Activated T-helper 2 cell treated with anti-CD3 and anti-CD28 coated beads, Interferon-gamma antibody, Interleukin-2, Interleukin-4, amounts not matched to agents 10 μg/mL and 5 μg/mL and 100 μg/mL, durations not matched to agents 14 hours and 24 hours and 36 hours (primary cell): Measurements from ENCODE around the gene MBD1. TPM values are rescaled to one million over a fixed set of nuclear protein-coding genes. Genes with fewer than 3 reads are reported as not detected.
"Not testable (repeated sequence)": the region's sequence is repeated elsewhere in the genome, so short reads cannot be mapped to it uniquely, and the experiment has no call there.

Source experiments
- DNase-seq: peaks from one replicate; pipeline ENCODE4 v3.0.0; 2021; ENCODE audit warnings: low spot score
- H3K27ac Mint-ChIP-seq: one replicate; pipeline ENCODE4 v1.8.0; 2021; ENCODE audit warnings: mixed read lengths
- H3K27me3 Mint-ChIP-seq: one replicate; pipeline ENCODE4 v1.8.0; 2021; ENCODE audit warnings: low read depth, mixed read lengths
- H3K36me3 Mint-ChIP-seq: one replicate; pipeline ENCODE4 v1.8.0; 2021; ENCODE audit warnings: low read depth, mixed read lengths
- H3K4me1 Mint-ChIP-seq: one replicate; pipeline ENCODE4 v1.8.0; 2021; ENCODE audit warnings: low read depth, mixed read lengths
- H3K4me3 Mint-ChIP-seq: one replicate; pipeline ENCODE4 v1.8.0; 2021; ENCODE audit warnings: low read depth, mild to moderate bottlenecking, moderate library complexity, mixed read lengths
- H3K9me3 Mint-ChIP-seq: one replicate; pipeline ENCODE4 v1.8.0; 2021; ENCODE audit warnings: mixed read lengths
- intact Hi-C: fragments of 100-400 bp; cut with micrococcal nuclease; formaldehyde crosslinking; loops from one replicate; pipeline ENCODE4 v1.15.1; 2023
- total RNA-seq: library from RNA; stranded (reverse); gene quantifications from 2 replicates; pipeline ENCODE4 v1.2.3, GENCODE V29; 2022

The MBD1 gene
- 78.4 and 79.7 TPM in 2 replicates for total RNA-seq

DNA sequence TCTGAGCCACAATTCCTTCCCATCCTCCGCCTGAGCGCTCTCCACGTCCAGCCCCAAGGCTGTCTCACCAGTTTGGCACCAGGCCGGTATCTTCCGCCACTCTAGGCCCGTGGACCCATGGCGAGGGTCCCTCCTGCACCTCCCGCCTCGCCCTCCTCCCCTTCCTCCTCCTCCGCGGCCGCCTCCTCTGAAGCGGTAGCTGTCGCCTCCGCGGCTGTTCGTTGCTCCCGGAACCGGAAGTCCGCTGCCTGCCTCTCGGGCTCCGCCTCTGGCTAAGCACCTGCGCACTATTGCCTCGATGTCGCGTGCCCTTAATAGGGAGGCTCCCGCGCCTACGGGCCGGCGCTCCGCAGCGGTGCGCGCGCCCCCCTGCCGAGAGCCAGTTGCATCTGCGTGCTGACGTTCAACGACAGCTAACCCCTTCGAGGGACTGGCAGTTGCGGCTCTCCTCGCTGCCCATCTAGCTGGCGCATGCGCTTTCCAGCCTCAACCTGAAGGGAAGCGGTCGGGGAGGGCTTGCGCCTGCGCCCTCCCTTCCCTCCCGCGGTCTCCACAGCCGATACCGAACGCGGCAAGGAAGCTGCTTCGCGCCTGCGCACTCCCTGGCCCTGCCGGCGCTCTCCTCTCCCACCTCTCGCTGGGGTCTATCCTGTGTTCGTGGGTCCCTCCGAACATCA, at the start of gene MBD1:
TSS of gene MBD1 (minus strand) at position 229 of the 677 bp plus-strand sequence. CDS start 1,531 bp downstream, outside the sequence.
- intact Hi-C loops, result loop anchor here (1.0 to 10.0 kb wide), 9 partner anchors 15 to 1747 kb away; partner anchors contain the start of genes ACAA2, CFAP53, CTIF and RPL17
- peaks cover 82% of the 10 kb centered on the region for H3K36me3 Mint-ChIP-seq
- peak within 1 kb of the TSS; percentile 90 for H3K27ac Mint-ChIP-seq
- peaks cover 34% of the 10 kb centered on the region for H3K4me1 Mint-ChIP-seq
- peak within 1 kb of the TSS; percentile 88 for H3K4me3 Mint-ChIP-seq
- DNase-seq, result peak; percentile 95
- H3K27me3 Mint-ChIP-seq, result no peaks in the 10 kb centered on the region
- no peaks in the 10 kb centered on the region for H3K9me3 Mint-ChIP-seq

DNA sequence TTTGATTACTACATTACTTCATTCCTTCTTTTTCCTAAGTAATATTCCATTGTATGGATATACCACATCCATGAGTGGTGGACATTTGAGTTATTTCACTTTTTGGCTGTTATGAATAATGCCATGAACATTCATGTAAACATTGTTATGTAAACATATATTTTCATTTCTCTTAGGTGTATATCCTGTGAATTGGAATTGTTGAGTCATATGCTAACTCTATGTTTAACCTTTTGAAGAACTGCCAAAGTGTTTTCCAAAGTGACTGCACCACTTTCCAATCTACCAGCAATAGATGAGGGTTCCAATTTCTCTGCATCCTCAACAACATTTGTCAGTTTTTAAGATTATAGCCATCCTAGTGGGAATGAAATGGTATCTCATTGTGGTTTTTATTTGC, 48.9 kb upstream of the MBD1 start:
- Mint-ChIP-seq H3K9me3 (peaks cover 10% of the 10 kb centered on the region), H3K27me3 (peaks cover 20% of the 10 kb centered on the region), H3K27ac (no peak overlapping the region), H3K4me1 (peaks cover 2% of the 10 kb centered on the region), H3K36me3 (no peaks in the 10 kb centered on the region), H3K4me3 (no peak overlapping the region)
- intact Hi-C loops, result no loop called here
- no peak for DNase-seq

GRCh38 chr18:50327983-50328382, 46.7 kb upstream of the MBD1 start:
- Mint-ChIP-seq H3K27ac (no peak overlapping the region), H3K36me3 (no peaks in the 10 kb centered on the region), H3K4me3 (no peak overlapping the region), H3K27me3 (peaks cover 21% of the 10 kb centered on the region), H3K4me1 (peaks cover 2% of the 10 kb centered on the region), H3K9me3 (peaks cover 10% of the 10 kb centered on the region)
- no peak for DNase-seq
- intact Hi-C loops, result no loop called here

- no peak for DNase-seq
- Mint-ChIP-seq H3K4me3 (peak overlapping the region; percentile 59), H3K36me3 (no peaks in the 10 kb centered on the region), H3K4me1 (peaks cover 26% of the 10 kb centered on the region), H3K27ac (peak overlapping the region; percentile 75), H3K9me3 (peaks cover 4% of the 10 kb centered on the region), H3K27me3 (peaks cover 3% of the 10 kb centered on the region)
- intact Hi-C loops, result loop anchor here (5.0 kb wide), 1 partner anchor 33 kb away; the partner anchor contains the start of gene CXXC1
Observed at GRCh38 chr18:50320719-50321118, 39.4 kb upstream of the MBD1 start.

DNA sequence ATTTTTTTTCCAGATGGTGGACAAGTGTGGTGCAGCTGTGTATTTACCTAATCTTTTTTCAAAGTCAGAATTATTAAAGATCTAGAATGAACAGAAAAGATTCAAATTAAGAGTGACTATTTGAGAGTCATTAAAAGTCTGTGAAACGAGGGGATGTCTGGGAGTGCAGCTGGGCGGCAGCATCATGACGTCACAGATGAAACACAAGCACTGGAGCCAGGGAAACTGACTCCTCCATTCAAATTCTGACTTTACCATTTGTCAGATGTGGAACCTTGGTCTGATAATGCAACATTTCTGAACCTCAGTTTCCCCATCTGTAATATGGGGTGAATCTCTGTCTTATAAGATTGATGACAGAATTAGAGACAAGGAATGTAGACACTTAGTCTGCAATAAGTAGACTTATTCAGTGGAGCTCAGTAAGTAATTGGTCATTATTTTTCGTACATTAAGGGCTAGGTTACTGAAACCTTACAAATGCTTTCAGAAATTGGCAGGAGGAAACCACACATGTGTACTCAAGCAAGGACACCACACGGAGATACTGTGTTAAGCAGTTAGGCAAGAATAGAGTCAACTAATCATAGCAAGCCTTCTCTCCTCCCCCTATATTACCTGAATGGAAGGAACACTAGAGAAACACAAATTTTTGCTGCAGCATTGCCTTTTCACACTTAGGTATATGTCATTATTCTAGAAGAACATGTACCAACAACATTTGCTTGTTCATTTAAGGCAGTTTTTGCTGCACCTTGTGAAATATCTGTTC, 34.0 kb upstream of the MBD1 start:
- intact Hi-C loops, result no loop called here
- Mint-ChIP-seq H3K36me3 (no peaks in the 10 kb centered on the region), H3K27ac (no peak overlapping the region), H3K27me3 (peaks cover 9% of the 10 kb centered on the region), H3K4me3 (no peak overlapping the region), H3K9me3 (peaks cover 4% of the 10 kb centered on the region), H3K4me1 (peaks cover 20% of the 10 kb centered on the region)
- no peak for DNase-seq

- H3K9me3 Mint-ChIP-seq, result peaks cover 4% of the 10 kb centered on the region
- peaks cover 11% of the 10 kb centered on the region for H3K4me1 Mint-ChIP-seq
- H3K27ac Mint-ChIP-seq, result no peak overlapping the region
- no peak overlapping the region for H3K4me3 Mint-ChIP-seq
- no peak for DNase-seq
- intact Hi-C loops, result no loop called here
- peaks cover 9% of the 10 kb centered on the region for H3K27me3 Mint-ChIP-seq
- no peaks in the 10 kb centered on the region for H3K36me3 Mint-ChIP-seq
Observed at GRCh38 chr18:50313873-50314460, 32.6 kb upstream of the MBD1 start.

GRCh38 chr18:50313031-50313607, 31.8 kb upstream of the MBD1 start:
- H3K27me3 Mint-ChIP-seq, result peaks cover 9% of the 10 kb centered on the region
- H3K4me1 Mint-ChIP-seq, result peaks cover 10% of the 10 kb centered on the region
- DNase-seq, result no peak
- no peak overlapping the region for H3K27ac Mint-ChIP-seq
- H3K36me3 Mint-ChIP-seq, result no peaks in the 10 kb centered on the region
- intact Hi-C loops, result no loop called here
- H3K4me3 Mint-ChIP-seq, result no peak overlapping the region
- peaks cover 4% of the 10 kb centered on the region for H3K9me3 Mint-ChIP-seq

DNA sequence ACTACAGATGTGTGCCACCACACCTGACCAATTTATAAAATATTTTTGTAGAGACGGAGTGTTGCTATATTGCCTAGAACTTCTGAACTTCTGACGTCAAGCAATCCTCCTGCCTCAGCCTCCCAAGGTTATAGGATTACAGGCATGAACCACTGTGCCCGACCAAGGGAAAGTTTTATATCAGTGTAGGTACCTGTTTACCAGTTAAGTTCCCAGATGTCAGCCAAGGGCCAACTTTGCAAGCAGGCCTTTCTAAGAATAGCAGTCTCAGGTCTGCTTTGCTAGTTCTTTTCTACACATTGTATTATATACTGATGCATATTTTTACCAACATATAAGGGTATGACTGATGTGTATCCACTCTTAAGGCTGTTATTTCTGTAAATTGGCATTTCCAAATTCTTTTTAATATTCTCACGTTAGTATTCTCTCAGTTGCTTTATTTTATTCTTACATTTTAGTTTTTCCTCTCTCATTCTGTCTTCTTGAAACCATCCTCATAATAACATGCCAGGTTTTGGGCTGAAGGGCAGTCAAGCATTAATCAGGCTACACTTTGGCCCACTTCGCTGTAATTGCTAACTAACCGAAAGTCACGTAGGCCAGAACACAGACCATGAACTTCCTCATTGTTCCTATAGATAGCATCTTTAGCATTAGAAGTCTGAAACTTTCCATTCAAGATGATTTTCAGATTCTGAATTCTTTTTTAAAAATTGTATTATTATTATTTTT, 31.1 kb upstream of the MBD1 start:
- peaks cover 16% of the 10 kb centered on the region for H3K4me1 Mint-ChIP-seq
- intact Hi-C loops, result no loop called here
- H3K36me3 Mint-ChIP-seq, result no peaks in the 10 kb centered on the region
- peaks cover 9% of the 10 kb centered on the region for H3K27me3 Mint-ChIP-seq
- H3K4me3 Mint-ChIP-seq, result no peak overlapping the region
- H3K27ac Mint-ChIP-seq, result no peak overlapping the region
- DNase-seq, result no peak
- H3K9me3 Mint-ChIP-seq, result peaks cover 4% of the 10 kb centered on the region

DNA sequence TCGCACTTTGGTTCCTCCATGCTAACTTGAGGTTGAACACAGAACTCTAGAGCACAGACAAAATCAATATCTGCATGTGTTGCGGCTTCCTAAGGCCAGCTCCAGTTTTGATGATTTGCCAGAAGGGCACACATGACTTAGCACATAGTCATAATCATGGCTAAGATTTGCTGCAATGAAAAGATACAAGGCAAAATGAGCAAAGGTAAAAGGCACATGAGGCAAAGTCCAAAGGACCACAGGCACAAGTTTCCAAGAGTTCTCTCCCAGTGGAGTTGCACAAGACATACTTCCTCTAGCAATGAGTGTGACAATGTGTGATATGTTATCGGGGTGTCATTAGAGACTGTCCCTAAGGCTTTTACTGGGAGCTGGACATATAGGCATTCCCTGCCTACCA, 30.3 kb upstream of the MBD1 start:
- H3K4me3 Mint-ChIP-seq, result no peak overlapping the region

DNA sequence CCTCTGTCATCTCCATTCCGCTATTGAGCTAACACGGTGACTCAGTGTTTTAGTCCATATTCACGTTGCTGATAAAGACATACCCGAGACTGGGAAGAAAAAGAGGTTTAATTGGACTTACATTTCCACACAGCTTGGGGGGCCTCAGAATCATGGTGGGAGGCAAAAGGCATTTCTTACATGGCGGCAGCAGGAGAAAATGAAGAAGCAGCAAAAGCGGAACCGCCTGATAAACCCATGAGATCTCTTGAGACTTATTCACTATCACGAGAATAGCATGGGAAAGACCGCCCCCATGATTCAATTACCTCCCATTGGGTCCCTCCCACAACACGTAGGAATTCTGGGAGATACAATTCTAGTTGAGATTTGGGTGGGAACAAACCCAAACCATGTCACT, 28.8 kb upstream of the MBD1 start:
- H3K27ac Mint-ChIP-seq, result no peak overlapping the region
- peaks cover 7% of the 10 kb centered on the region for H3K9me3 Mint-ChIP-seq
- no peak overlapping the region for H3K4me3 Mint-ChIP-seq
- no peak for DNase-seq
- peaks cover 21% of the 10 kb centered on the region for H3K4me1 Mint-ChIP-seq
- H3K36me3 Mint-ChIP-seq, result peaks cover 7% of the 10 kb centered on the region
- intact Hi-C loops, result no loop called here
- H3K27me3 Mint-ChIP-seq, result peaks cover 16% of the 10 kb centered on the region

More for the DNA sequence above, 30.3 kb upstream of the MBD1 start:
- Mint-ChIP-seq H3K27me3 (peaks cover 7% of the 10 kb centered on the region), H3K9me3 (no peaks in the 10 kb centered on the region), H3K27ac (no peak overlapping the region), H3K4me1 (peaks cover 21% of the 10 kb centered on the region), H3K36me3 (no peaks in the 10 kb centered on the region)
- intact Hi-C loops, result no loop called here
- no peak for DNase-seq

DNA sequence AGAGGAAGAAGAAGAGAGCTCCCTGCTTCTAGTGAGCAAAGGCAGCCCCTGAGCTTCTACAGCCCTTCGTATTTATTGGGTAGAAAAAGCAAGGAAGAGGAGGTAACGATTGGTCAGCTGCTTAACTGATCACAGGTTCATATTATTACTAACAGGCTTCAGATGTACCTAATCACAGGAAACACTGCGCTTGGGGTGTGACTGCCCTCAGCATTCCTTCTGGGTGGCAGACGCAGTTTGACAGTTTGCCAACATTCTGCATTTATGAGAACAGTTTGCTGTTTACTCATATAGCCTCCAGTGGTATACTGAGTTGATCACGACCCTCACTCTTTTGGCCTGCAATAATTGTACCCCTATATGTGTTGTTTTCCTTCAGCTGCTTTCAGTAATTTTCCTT, 27.5 kb upstream of the MBD1 start:
- H3K27me3 Mint-ChIP-seq, result peaks cover 16% of the 10 kb centered on the region
- H3K27ac Mint-ChIP-seq, H3K9me3 Mint-ChIP-seq, DNase-seq, H3K36me3 Mint-ChIP-seq, H3K4me3 Mint-ChIP-seq: not testable (repeated sequence)
- intact Hi-C loops, result loop anchor here (5.0 kb wide), 1 partner anchor 48 kb away; no protein-coding TSS in a partner anchor
- H3K4me1 Mint-ChIP-seq, result peaks cover 21% of the 10 kb centered on the region
